Measurements from ENCODE around the gene EPS15. TPM values are rescaled to one million over a fixed set of nuclear protein-coding genes. Genes with fewer than 3 reads are reported as not detected.

EPS15 gene
- total and polyA plus RNA-seq, 10 of the 15 experiments (the other 5 are each of a cell fraction or from before 2014, with no cell fraction given) = 24.7 to 87.8 (median 56.3) TPM

GRCh38 chr1:51515982-51516648 lies 3.0 kb downstream of the EPS15 start:
- Histone ChIP-seq H4K20me1 (ENCODE audit: control insufficient read depth, insufficient read depth) (no peaks in the 10 kb centered on the region), H3K4me1 (ENCODE audit: control insufficient read depth, insufficient read depth, low read length) (peaks cover 27% of the 10 kb centered on the region), H3K27ac (ENCODE audit: control insufficient read depth, insufficient read depth) (peak overlapping the region; percentile 83), H3K9ac (ENCODE audit: control insufficient read depth, insufficient read depth, low read length) (peak overlapping the region; percentile 99), H2AFZ (ENCODE audit: control insufficient read depth, low read depth, low read length) (no peak overlapping the region), H3K27me3 (replicated peaks in 1 of 2; ENCODE audit: control insufficient read depth in 2 of 2, insufficient read depth in 2 of 2, low read length in 1 of 2) (no peaks in the 10 kb centered on the region), H3K79me2 (ENCODE audit: control insufficient read depth, insufficient read depth, low read length) (peaks cover 79% of the 10 kb centered on the region), H3K4me2 (ENCODE audit: control insufficient read depth, insufficient read depth) (peak overlapping the region; percentile 88), H3K9me3 (replicated peaks; ENCODE audit: control insufficient read depth, insufficient read depth, low read length) (no peaks in the 10 kb centered on the region), H3K36me3 (ENCODE audit: control insufficient read depth in 2 of 2, insufficient read depth in 2 of 2, low read length in 1 of 2) (0 out of 4 replicates have a peak, but pooled peaks cover 0 to 3% of the 10 kb centered on the region in 2 experiments), H3K4me3 (peak overlapping the region; percentile 95)
- CTCF ChIA-PET = interaction anchor here (0.6 to 3.3 kb wide), 8 partner anchors 10 to 74 kb away, joined by 3 to 19 read pairs (median 4); no protein-coding TSS in a partner anchor
- in situ Hi-C loops (cut with MboI) (no loop called here), intact Hi-C loops (cut with micrococcal nuclease; ENCODE audit: unreplicated experiment) (loop anchor here (2.0 to 10.0 kb wide), 4 partner anchors 15 to 281 kb away; partner anchors contain the start of gene RNF11)
- POLR2A ChIA-PET = interaction anchor here (0.5 to 5.6 kb wide), 12 partner anchors 8 to 1238 kb away, joined by 3 to 83 read pairs (median 4); partner anchors contain the start of gene TUT4
- ATAC-seq (peak; percentile 9), DNase-seq (ENCODE audit: low read depth, low spot score) (no peak), FAIRE-seq (no peak)
- RAD21 ChIA-PET (ENCODE audit: unreplicated experiment) = interaction anchor here (0.7 to 6.0 kb wide), 17 partner anchors 7 to 217 kb away, joined by 3 to 111 read pairs (median 4); no protein-coding TSS in a partner anchor
- no TSS peak for BruUV-seq (replicated peaks)
- SMC1A ChIA-PET (ENCODE audit: uncharacterized antibody, unreplicated experiment) = interaction anchor here (0.6 to 7.2 kb wide), 26 partner anchors 9 to 306 kb away, joined by 3 to 147 read pairs (median 4); no protein-coding TSS in a partner anchor
- TF ChIP-seq IRF3 (IDR thresholded peaks at IDR 0.05) = no peak
- peak; percentile 47; the same call in 1 of the 2 replicates for TF ChIP-seq SPI1 (IDR thresholded peaks at IDR 0.05; ENCODE audit: borderline replicate concordance, insufficient read depth, low read depth, low read length)
